ENCODE data around the gene PPIC.

Gene PPIC

DNA sequence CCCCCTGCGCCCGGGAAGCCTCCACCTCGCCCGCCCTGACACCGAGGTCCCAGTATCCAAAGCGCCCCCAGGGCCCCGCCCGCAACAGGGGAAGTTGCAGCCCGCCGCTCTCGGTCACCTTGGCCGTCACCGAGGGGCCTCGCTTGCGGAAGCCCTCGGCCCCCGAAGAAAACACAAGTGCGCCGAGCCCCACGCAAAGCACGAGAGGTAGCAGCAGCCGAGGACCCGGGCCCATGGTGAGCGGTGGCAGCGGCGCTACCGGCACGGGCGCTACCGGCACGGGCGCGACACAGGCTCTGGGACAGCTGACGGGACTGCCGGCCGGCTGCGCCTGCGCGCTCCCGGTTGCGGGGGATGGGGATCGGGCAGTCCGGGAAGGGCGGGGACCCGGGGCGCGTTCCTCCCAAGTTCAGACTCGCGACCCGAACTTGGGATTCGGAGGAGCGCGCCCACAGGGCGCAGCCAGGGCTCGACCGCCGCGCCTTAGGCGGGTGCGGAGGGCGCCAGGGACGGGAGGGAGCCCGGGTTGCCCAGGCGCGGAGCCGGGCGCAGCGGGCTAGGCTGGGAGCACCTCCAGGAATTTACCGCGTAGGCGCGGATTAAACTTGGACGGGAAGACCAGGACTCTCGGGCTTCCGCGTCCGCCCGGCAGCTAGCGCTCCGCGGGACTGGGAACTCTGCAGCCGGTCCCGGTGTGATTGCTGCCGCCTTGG lies at the start of gene PPIC:
TSS of gene PPIC (minus strand) at position 335 of the 713 bp plus-strand sequence. CDS start at position 235, 100 bp downstream.
- peak within 1 kb of the TSS; percentile 78 for H3K4me3 ChIP-seq (replicated peaks; ENCODE audit: low read depth, low read length)
- TF ChIP-seq, protein P1, sequence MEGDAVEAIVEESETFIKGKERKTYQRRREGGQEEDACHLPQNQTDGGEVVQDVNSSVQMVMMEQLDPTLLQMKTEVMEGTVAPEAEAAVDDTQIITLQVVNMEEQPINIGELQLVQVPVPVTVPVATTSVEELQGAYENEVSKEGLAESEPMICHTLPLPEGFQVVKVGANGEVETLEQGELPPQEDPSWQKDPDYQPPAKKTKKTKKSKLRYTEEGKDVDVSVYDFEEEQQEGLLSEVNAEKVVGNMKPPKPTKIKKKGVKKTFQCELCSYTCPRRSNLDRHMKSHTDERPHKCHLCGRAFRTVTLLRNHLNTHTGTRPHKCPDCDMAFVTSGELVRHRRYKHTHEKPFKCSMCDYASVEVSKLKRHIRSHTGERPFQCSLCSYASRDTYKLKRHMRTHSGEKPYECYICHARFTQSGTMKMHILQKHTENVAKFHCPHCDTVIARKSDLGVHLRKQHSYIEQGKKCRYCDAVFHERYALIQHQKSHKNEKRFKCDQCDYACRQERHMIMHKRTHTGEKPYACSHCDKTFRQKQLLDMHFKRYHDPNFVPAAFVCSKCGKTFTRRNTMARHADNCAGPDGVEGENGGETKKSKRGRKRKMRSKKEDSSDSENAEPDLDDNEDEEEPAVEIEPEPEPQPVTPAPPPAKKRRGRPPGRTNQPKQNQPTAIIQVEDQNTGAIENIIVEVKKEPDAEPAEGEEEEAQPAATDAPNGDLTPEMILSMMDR (IDR thresholded peaks at IDR 0.05; ENCODE audit: low read length, missing control alignments), result no peak
- DNase-seq (ENCODE audit: low read depth), result peak; percentile 82

DNA sequence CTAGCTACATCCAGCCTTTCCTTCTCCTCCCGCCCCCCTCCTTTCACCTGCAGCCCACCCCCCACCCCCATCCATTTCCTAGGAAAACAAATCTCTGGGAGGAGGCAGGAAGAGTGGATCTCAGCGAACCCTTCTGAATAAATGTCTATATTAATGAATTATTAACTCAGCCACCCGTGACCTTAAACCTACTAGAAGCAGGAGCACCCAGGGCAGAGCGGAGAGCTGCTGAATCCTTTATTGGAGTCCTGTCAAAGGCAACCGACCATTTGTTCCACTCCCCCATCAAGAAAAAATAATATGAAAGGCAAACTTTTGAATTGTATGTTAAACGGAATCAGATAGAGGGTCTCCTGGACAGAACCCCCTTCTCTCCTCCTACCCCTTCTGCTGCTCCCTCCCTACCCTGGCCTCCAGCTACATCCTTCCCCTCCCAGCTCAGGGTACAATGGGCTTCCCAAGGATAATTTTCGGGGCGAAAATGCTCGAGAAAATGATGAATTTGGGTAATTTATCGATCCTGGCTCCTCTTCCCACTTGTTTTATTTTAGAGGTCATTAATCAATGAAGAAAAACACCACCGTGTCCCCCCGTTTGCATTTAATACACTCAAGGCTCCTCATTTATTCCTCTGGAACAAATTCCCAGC lies 49.2 kb upstream of the PPIC start:
- TF ChIP-seq, protein P1 (IDR thresholded peaks at IDR 0.05; ENCODE audit: low read length, missing control alignments), result no peak
- no peak overlapping the region for H3K4me3 ChIP-seq (replicated peaks; ENCODE audit: low read depth, low read length)
- no peak for DNase-seq (ENCODE audit: low read depth)

DNA sequence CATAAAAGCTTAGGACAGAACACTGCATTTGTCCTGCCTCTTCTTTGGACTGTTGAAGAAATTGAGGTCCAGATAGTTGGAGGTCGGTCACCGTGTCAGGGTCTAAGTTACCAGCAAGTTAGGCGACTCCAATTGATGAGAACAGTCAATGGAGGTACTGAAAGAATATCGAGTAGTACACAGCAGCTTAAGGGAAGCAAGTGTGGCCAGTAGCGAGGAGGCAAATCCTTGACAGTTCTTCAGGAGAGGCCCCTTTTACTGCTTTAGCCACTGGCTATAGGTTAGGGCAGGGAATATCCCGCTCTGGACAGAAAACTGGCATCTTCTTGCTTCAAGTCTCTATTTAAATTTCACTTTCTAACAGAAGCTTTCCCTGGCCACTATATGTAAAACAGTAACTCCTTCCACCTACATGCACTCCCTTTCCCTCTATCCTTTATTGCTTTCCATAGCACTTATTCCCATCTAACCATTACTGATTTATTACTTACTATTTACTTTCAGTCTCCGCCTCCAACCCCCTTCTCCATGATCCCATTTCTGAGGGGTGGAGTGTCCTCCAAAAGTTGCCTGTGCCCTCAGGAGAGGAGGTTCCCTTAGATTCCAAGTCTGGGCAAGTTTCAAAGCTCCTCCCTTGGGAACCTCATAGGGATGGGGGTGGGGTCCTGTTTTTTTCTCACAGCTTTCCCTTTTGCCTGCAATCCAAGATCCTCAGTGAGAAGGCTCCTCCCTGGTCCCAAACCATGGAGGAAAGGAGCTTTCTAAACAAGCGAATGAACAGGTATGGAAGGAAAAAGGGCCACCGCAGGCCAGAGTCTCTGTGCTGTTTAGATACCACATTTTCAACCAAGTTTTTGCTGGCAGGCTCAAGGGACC lies 48.4 kb upstream of the PPIC start:
- H3K4me3 ChIP-seq (replicated peaks; ENCODE audit: low read depth, low read length), result no peak overlapping the region
- no peak for DNase-seq (ENCODE audit: low read depth)
- TF ChIP-seq, protein P1 (IDR thresholded peaks at IDR 0.05; ENCODE audit: low read length, missing control alignments), result no peak

- no peak overlapping the region for H3K4me3 ChIP-seq (replicated peaks; ENCODE audit: low read depth, low read length)
- TF ChIP-seq, protein P1 (IDR thresholded peaks at IDR 0.05; ENCODE audit: low read length, missing control alignments), result no peak
- no peak for DNase-seq (ENCODE audit: low read depth)
Measured at GRCh38 chr5:123083298-123083697, 46.8 kb upstream of the PPIC start.

- H3K4me3 ChIP-seq (replicated peaks; ENCODE audit: low read depth, low read length), result no peak overlapping the region
Measured at GRCh38 chr5:123080215-123080614, 43.7 kb upstream of the PPIC start.

GRCh38 chr5:123075521-123076163 lies 39.1 kb upstream of the PPIC start:
- TF ChIP-seq, protein P1 (IDR thresholded peaks at IDR 0.05; ENCODE audit: low read length, missing control alignments), result no peak
- no peak for DNase-seq (ENCODE audit: low read depth)

More at GRCh38 chr5:123080215-123080614, 43.7 kb upstream of the PPIC start:
- no peak for DNase-seq (ENCODE audit: low read depth)
- TF ChIP-seq, protein P1 (IDR thresholded peaks at IDR 0.05; ENCODE audit: low read length, missing control alignments), result no peak

More at GRCh38 chr5:123075521-123076163, 39.1 kb upstream of the PPIC start:
- no peak overlapping the region for H3K4me3 ChIP-seq (replicated peaks; ENCODE audit: low read depth, low read length)

All from fibroblast of pulmonary artery (primary cell).